GM18867 (cell line): ENCODE results near the gene P2RY2.
"Not testable (repeated sequence)": the region's sequence is repeated elsewhere in the genome, so short reads cannot be mapped to it uniquely, and the experiment has no call there.

ENCODE experiments used
- ATAC-seq: cut with Tn5 transposase; IDR thresholded peaks from one replicate; pipeline ENCODE4 v1.9.1; 2021; ENCODE audit warnings: mild to moderate bottlenecking, moderate library complexity; ENCODE audit not compliant: unreplicated experiment

Gene P2RY2

GRCh38 chr11:73226297-73227006 lies 8.4 kb downstream of the P2RY2 start:
- no peak for ATAC-seq

GRCh38 chr11:73227571-73228211 lies 9.6 kb downstream of the P2RY2 start:
- no peak for ATAC-seq

- ATAC-seq, result no peak
These were observed 10.4 kb downstream of the P2RY2 start for GRCh38 chr11:73228268-73229134.

- no peak for ATAC-seq
These were observed 11.3 kb downstream of the P2RY2 start for GRCh38 chr11:73229321-73229895.

- ATAC-seq, result no peak
These were observed 12.1 kb downstream of the P2RY2 start for GRCh38 chr11:73229896-73230875.

GRCh38 chr11:73230931-73231330 lies 12.8 kb downstream of the P2RY2 start:
- no peak for ATAC-seq

GRCh38 chr11:73232487-73232886 lies 14.4 kb downstream of the P2RY2 start:
- not testable (repeated sequence) for ATAC-seq

GRCh38 chr11:73233211-73233610 lies 15.1 kb downstream of the P2RY2 start:
- no peak for ATAC-seq

- no peak for ATAC-seq
These were observed 15.8 kb downstream of the P2RY2 start for GRCh38 chr11:73233692-73234470.

- no peak for ATAC-seq
These were observed 16.5 kb downstream of the P2RY2 start for GRCh38 chr11:73234471-73235181.

- no peak for ATAC-seq
These were observed 17.2 kb downstream of the P2RY2 start for GRCh38 chr11:73235236-73235786.

- no peak for ATAC-seq
These were observed 18.2 kb downstream of the P2RY2 start for GRCh38 chr11:73236205-73236765.

GRCh38 chr11:73236854-73237253 lies 18.8 kb downstream of the P2RY2 start:
- ATAC-seq, result no peak

GRCh38 chr11:73237471-73238290 lies 19.6 kb downstream of the P2RY2 start:
- ATAC-seq, result no peak

GRCh38 chr11:73239111-73239521 lies 21.0 kb downstream of the P2RY2 start:
- no peak for ATAC-seq

- no peak for ATAC-seq
These were observed 21.6 kb downstream of the P2RY2 start for GRCh38 chr11:73239571-73240189.
